HL-60 (cell line): Measurements from ENCODE around the gene GPC1.

Experiments used
- SPI1 ChIP-seq: IDR thresholded peaks from 2 replicates; pipeline ENCODE4 v1.6.1; 2012; ENCODE audit warnings: low read depth, mild to moderate bottlenecking, borderline replicate concordance
- TF ChIP-seq, protein P1 (sequence below): IDR thresholded peaks from one replicate; pipeline ENCODE4 v1.5.1; 2011; ENCODE audit warnings: low read length, control low read depth, inconsistent platforms; ENCODE audit not compliant: insufficient read depth

DNA sequence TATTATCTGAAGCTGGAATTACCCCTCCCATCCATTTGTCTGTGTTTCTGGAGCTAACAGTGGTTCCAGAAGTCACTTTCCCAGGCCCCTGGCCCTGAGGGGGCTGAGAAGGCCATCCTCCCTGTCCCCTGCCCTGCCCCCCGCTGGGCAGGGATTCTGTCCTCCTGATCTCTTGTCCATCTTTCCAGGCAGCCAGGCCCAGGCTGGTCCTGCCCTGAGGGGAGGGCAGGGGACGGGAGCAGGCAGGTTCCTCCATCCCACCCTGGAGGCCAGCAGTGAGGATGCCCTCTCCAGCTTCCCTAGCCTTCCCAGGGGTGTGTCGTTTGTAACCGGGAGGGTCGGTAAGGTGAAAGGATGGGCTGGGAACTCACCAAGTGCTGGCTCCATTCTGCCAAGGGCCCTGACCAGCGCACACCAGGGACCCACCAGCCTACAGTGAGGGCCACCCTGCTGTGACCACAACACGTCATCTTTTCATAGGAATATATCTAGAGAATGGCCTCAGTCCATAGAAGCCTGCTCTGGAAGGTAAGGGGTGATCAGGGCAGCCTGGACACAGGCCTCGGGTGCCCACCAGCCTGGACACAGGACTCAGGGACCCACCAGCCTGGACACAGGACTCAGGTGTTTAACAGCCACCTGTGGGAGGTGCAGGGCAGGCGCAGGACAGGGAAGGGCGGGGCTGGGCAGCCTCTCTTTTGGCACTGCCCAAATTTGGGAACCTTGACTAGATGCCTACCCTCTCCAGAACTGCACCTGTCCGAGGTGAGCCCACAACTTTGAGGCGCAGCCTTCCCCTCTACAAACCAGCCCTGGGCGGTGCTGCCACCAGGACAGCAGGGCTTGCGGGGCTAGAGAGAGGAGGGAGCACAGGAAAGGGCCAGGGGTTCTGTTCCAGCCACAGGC lies 35.8 kb upstream of the GPC1 start:
- TF ChIP-seq, protein P1, sequence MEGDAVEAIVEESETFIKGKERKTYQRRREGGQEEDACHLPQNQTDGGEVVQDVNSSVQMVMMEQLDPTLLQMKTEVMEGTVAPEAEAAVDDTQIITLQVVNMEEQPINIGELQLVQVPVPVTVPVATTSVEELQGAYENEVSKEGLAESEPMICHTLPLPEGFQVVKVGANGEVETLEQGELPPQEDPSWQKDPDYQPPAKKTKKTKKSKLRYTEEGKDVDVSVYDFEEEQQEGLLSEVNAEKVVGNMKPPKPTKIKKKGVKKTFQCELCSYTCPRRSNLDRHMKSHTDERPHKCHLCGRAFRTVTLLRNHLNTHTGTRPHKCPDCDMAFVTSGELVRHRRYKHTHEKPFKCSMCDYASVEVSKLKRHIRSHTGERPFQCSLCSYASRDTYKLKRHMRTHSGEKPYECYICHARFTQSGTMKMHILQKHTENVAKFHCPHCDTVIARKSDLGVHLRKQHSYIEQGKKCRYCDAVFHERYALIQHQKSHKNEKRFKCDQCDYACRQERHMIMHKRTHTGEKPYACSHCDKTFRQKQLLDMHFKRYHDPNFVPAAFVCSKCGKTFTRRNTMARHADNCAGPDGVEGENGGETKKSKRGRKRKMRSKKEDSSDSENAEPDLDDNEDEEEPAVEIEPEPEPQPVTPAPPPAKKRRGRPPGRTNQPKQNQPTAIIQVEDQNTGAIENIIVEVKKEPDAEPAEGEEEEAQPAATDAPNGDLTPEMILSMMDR: no peak
- no peak for TF ChIP-seq SPI1
